Measurements from ENCODE around the gene KDM5B. TPM values are rescaled to one million over a fixed set of nuclear protein-coding genes. Genes with fewer than 3 reads are reported as not detected.
"Not testable (repeated sequence)": the region's sequence is repeated elsewhere in the genome, so short reads cannot be mapped to it uniquely, and the experiment has no call there.

Gene KDM5B
- total and polyA plus RNA-seq, 7 donors, result 10.9 to 68.1 (median 29.7) TPM

DNA sequence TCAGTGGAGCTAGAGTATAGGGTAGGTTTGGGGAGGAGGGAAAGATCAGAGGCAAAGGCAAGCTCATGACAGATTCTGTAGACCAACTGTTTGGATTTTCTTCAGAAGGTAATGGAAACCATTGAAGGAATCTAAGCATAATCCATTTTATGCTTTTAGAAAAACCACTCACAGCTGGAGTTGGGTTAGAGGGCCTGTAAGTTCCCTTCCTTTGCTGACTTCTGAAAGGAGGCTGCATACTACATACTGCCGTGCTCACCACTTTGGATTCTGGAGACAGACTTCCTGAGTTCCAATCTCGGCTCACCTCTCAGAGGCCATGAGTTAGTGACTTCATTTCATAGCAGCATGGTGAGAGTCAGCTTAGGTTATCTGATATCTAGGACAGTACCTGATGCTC lies 91.6 kb downstream of the KDM5B start:
- H3K4me3 ChIP-seq, result no peak overlapping the region
- TF ChIP-seq POLR2A (IDR thresholded peaks at IDR 0.05) (no peak), EP300 (IDR thresholded peaks at IDR 0.05) (no peak)
- DNase-seq, result no peak
- H3K36me3 ChIP-seq, result no peaks in the 10 kb centered on the region
- H3K27me3 ChIP-seq, result peaks cover 0 to 12% (median 0%) of the 10 kb centered on the region in 3 donors
- whole genome bisulfite sequencing, 2 donors, result 91 to 94% methylated on average over 2 of the region's 2 CpGs
- no peak overlapping the region for H3K27ac ChIP-seq
- no peaks in the 10 kb centered on the region for H3K9me3 ChIP-seq
- H3K4me1 ChIP-seq, result no peaks in the 10 kb centered on the region
- intact Hi-C loops (cut with DNase I), result loop anchor here (5.0 to 10.0 kb wide), 3 partner anchors 222 to 374 kb away; partner anchors contain the start of gene UBE2T

GRCh38 chr1:202714202-202714601 lies 94.0 kb downstream of the KDM5B start:
- H3K36me3 ChIP-seq, H3K27ac ChIP-seq, DNase-seq, H3K9me3 ChIP-seq, H3K4me3 ChIP-seq: not testable (repeated sequence)
- H3K27me3 ChIP-seq, result peaks cover 14 to 36% (median 16%) of the 10 kb centered on the region in 3 donors
- intact Hi-C loops (cut with DNase I), result loop anchor here (10.0 kb wide), 1 partner anchor 219 kb away; no protein-coding TSS in a partner anchor
- H3K4me1 ChIP-seq, result peaks cover 0 to 16% (median 14%) of the 10 kb centered on the region in 4 donors
- 98 to 99% methylated on average over 1 of the region's 1 CpG for WGBS, 2 donors

- H3K9me3 ChIP-seq, result no peaks in the 10 kb centered on the region
- intact Hi-C loops (cut with DNase I), result loop anchor here (10.0 kb wide), 1 partner anchor 218 kb away; no protein-coding TSS in a partner anchor
- WGBS, 2 donors, result 11 to 48% methylated on average over 4 of the region's 4 CpGs
- H3K4me1 ChIP-seq, result peaks cover 0 to 19% (median 17%) of the 10 kb centered on the region in 4 donors
- DNase-seq, result no peak
- H3K27me3 ChIP-seq, result peaks cover 24 to 47% (median 27%) of the 10 kb centered on the region in 3 donors
- H3K27ac ChIP-seq, result no peak overlapping the region
- TF ChIP-seq POLR2A (IDR thresholded peaks at IDR 0.05) (no peak), CTCF (IDR thresholded peaks at IDR 0.05) (no peak), POLR2AphosphoS5 (IDR thresholded peaks at IDR 0.05) (no peak), EP300 (IDR thresholded peaks at IDR 0.05) (no peak)
- no peaks in the 10 kb centered on the region for H3K36me3 ChIP-seq
- H3K4me3 ChIP-seq, result no peak overlapping the region
Measured at GRCh38 chr1:202713110-202713509, 95.1 kb downstream of the KDM5B start.

DNA sequence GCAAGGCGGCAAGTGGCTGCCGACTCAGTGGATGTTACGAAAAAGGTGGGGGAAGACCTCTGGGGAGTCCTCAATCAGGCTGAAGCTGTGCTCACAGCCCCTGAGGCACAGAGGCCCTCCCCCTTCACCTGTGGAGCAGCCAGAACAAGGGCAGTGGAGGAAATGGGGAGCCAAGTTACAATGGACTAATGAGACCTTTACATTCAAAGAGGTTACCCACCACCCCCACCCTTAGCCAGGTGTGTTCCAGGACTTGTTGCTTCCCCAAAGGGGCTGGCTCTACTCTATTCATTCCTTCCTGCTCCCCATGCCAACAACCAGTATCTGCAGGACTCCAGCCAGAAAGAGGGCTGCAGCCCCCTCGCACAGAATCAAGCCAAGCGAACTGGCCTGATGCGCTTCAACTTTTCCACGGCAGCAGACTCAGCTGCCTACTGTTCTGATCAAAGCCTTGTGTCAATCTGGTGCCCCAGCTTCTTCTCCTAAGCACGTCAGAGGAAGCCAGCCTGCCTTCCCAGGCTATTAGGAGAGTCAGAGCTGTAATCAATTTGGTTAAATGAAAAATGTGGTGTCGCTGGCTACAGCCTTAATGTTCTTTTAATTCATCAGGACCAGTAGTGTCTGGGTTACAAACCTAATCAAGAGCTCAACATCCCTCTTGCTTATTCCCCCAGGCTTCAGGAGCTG lies 96.1 kb downstream of the KDM5B start:
- Histone ChIP-seq H3K9me3 (no peaks in the 10 kb centered on the region), H3K4me1 (peaks cover 0 to 19% (median 17%) of the 10 kb centered on the region in 4 donors), H3K27ac (no peak overlapping the region), H3K36me3 (no peaks in the 10 kb centered on the region), H3K27me3 (peaks cover 26 to 57% (median 35%) of the 10 kb centered on the region in 3 donors), H3K4me3 (no peak overlapping the region)
- intact Hi-C loops (cut with DNase I), result loop anchor here (10.0 kb wide), 1 partner anchor 217 kb away; no protein-coding TSS in a partner anchor
- 83 to 89% methylated on average over 9 of the region's 9 CpGs for WGBS, 2 donors
- DNase-seq, result peak; percentile 26
- TF ChIP-seq CTCF (IDR thresholded peaks at IDR 0.05) (no peak), POLR2AphosphoS5 (IDR thresholded peaks at IDR 0.05) (no peak), POLR2A (IDR thresholded peaks at IDR 0.05) (no peak)

DNA sequence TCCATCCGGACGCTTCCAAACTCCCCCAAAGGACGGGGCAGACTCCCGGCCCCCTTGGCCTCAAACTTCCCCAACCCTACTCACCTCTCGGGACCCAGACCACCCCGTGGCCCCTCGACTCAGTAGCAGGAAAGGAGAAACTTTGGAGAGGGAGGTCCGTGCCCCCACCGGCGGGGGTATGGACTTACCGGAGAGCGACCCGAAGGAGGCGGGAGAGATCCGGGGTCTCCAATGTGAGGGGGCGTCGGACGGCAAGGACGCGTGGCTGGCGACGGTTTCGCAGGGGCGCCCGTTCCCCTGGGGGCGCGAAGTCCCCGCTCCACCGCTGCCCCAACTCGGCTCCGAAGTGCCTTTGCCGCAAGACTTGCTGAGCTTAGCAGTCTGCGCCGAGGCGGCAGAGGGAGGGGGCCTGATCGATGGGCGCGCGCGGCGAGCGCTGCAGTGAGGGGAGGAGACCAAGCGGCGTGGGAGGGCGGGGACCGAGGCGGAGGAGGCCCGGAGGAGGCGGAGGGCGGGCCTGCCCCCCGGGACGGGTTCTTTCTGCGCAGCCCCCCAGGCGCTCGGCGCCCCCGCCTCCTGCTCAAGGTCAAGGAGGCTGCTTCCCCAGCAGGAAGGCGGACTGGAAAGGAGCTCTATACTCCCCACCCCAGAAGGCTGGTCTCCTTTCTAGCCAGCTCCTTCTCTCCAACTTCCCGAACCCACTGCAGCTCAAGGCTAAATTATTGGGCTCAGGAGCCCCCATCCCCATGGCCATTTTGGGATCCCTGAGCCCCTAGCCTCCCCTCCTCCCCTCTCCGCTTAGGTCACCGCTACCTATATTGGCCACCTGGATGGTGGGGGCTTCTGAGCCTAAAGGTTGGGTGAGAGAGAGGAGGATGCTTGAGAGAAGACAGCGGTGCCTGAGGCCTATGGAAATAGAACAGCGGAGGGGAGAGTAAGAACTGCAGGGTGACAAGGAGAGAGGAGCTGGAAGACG lies 97.9 kb downstream of the KDM5B start, which contains the start of gene SYT2:
SYT2 (minus strand) TSS at position 385 of the 976 bp plus-strand sequence. CDS start 104,682 bp downstream, outside the sequence.
- Histone ChIP-seq H3K9me3 (no peaks in the 10 kb centered on the region), H3K36me3 (no peaks in the 10 kb centered on the region), H3K27me3 (peaks cover 28 to 75% (median 35%) of the 10 kb centered on the region in 3 donors), H3K27ac (no peak within 1 kb of the TSS), H3K4me1 (peaks cover 0 to 19% (median 17%) of the 10 kb centered on the region in 4 donors), H3K4me3 (peak within 1 kb of the TSS in 3 of 4 donors; percentile 24 to 43 (median 36))
- intact Hi-C loops (cut with DNase I), result loop anchor here (10.0 kb wide), 1 partner anchor 216 kb away; no protein-coding TSS in a partner anchor
- peak; percentile 63 for DNase-seq
- 7 to 8% methylated on average over 64 of the region's 64 CpGs for WGBS, 2 donors
- TF ChIP-seq CTCF (IDR thresholded peaks at IDR 0.05) (no peak), EP300 (IDR thresholded peaks at IDR 0.05) (no peak), POLR2AphosphoS5 (IDR thresholded peaks at IDR 0.05) (no peak), POLR2A (IDR thresholded peaks at IDR 0.05) (no peak)
